HG02588 (cell line): ENCODE measurements around the gene ING4.

Source experiments
- ATAC-seq: cut with Tn5 transposase; IDR thresholded peaks from one replicate; pipeline ENCODE4 v1.9.1; 2021; ENCODE audit warnings: mild to moderate bottlenecking, moderate library complexity; ENCODE audit not compliant: unreplicated experiment

Gene ING4

GRCh38 chr12:6635856-6636531 lies 26.9 kb downstream of the ING4 start, which contains the start of gene LPAR5:
Gene LPAR5 (minus strand): TSS chr12:6635959. CDS start chr12:6621248, 14,711 bp downstream.
- no peak for ATAC-seq

GRCh38 chr12:6635375-6635855 lies 27.5 kb downstream of the ING4 start:
- no peak for ATAC-seq

DNA sequence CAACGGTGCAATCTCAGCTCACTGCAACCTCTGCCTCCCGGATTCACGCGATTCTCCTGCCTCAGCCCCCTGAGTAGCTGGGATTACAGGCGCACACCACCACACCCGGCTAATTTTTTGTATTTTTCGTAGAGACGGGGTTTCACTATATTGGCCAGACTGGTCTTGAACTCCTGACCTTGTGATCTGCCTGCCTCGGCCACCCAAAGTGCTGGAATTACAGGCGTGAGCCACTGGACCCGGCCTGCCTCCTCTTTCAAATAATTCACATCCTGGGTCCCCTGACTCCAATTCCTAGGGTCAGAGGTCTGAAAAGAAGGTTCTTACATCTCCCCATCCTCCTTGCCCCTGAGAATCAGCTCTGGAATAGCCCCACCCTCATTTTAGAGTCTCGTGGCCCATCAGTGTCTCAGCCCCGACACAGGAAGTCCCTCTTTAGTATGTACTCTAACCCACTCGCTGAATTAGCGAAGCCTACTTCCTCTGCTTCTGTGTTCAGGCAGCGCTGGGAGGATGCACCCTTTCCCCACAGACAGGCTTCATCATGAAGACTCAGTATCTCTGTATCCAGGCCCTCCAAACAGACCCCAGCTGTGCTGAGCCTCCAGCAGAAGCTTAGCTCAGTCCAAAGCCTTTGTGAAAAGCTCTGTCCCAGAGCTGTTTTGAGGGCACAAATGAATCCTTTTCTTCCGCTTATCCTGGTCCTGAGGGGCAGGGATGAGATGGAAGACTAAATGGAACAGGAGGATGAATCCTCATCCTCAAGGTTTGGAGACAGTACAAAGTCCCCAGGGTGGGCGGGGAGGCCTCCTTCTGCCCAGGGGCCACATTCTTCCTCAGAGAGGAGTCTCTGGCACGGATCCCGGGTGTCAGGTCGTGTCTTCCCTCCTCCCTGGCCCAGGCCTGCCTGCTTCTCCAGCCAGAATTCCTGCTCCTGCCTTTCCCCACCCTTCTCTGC lies 30.6 kb downstream of the ING4 start:
- ATAC-seq = no peak

DNA sequence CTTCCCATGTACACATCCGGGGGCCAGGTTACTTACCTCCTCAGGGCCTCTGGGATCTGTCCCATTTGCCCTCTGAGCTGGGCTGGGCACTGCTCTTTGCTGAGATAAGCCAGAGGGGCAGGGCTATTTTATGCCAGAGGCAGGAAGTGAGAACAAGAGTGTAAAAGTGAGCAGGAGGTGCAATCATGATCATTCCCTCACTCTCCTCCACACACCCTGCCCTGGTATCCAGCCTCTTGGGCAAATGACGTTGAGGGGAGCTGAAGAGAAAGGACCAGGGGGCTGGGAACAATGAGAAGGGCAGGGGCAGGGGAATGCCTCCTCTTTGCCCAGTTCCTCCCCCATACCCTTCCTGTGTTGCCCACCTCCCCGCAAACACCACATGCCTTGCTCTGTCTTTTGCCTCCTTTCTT lies 31.4 kb downstream of the ING4 start:
- no peak for ATAC-seq

- ATAC-seq = no peak
Measured at GRCh38 chr12:6630736-6631135, 32.2 kb downstream of the ING4 start.

DNA sequence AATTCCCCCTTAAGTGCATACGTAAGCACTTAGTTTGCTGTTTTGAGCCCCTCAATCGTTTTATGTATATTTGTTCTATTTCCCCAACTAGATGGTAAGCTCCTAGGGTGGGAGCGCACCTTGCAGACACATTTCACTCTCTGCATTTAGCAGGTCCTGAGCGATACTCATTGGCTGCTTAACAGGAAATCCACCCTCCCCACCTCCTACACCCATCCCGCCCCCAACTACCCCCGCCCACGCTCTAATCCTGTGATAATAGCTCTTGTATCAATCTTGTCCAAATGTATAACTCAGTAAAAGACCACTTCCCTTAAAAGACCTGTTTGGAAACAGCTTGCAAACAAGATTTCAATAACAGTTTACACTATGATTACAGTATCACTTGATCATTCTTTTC lies 35.3 kb downstream of the ING4 start:
- ATAC-seq = no peak

DNA sequence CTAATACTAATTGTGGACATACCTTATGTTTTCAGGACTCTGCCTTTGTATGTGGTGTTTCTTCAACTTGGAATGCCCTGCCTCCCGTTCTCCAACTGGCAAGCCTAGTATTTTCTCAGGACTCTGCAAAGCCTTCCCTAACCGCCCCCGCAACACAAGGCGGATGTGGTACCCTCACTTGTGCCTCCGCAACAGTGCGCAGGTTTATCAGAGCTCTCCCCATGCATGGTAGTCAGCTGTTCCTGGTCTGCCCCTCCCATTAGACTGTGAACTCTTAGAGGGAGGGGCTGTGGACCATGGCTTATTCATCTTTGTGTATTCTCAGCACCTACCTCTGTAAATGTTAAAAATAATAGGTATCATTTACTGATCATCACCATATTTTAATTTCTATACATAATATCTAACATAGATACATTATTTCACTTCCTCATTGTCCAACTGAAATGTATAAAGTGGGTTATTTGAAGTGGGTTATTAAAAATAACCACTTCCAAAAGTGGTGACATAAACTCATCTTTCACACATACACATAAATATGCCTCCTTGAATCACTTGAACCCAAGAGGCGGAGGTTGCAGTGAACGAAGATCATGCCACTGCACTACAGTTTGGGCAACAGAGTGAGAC lies 36.1 kb downstream of the ING4 start:
- ATAC-seq = no peak

DNA sequence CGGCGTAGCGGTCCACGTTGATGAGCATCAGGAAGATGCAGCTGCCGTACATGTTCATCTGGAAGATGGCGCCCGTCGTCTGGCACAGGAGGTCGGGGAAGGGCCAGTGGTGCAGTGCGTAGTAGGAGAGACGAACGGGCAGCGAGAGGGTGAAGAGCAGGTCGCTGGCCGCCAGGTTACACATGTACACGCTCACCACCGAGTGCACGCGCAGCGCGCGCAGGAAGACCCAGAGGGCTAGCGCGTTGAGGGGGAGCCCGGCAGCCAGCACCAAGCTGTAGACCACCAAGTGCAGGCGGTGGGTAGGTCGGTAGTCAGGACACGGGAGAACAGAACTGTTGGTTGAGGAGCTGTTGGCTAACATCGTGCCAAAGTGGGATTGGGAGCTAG lies 42.0 kb downstream of the ING4 start:
- no peak for ATAC-seq

GRCh38 chr12:6620137-6620884 lies 42.6 kb downstream of the ING4 start:
- ATAC-seq = no peak

DNA sequence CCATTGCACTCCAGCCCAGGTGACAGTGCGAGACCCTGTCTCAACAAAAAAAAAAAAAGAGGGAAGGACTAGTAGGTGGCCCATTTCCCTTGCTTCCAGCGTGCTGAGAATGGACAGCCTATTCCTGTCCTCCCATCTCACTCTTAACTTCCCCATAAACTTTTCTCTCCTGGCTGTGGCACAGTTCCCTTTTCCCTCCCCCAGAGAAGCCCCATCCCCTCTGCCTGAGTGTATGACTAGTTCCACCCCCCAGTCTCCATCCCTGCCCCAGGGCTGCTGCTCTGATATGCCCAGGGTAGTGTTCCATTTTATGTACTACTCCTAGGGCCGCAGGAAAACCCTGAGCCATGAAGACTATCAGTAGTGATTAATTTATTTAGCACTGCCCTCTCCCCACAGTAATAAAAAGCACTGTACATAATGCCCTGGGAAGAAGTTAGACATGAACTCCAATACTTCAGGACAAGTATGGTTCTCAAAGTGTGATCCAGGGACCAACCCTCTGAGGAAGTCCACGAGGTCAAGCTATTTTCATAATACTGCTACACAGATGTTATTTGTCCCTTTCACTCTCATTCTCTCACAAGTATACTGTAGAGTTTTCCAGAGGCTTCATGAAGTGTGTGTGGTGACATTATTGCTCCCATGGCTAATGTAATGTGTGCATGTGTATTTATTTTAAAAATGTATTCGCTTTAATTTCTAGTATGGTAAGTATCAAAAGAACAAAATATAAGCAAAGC lies 44.3 kb downstream of the ING4 start:
- no peak for ATAC-seq

DNA sequence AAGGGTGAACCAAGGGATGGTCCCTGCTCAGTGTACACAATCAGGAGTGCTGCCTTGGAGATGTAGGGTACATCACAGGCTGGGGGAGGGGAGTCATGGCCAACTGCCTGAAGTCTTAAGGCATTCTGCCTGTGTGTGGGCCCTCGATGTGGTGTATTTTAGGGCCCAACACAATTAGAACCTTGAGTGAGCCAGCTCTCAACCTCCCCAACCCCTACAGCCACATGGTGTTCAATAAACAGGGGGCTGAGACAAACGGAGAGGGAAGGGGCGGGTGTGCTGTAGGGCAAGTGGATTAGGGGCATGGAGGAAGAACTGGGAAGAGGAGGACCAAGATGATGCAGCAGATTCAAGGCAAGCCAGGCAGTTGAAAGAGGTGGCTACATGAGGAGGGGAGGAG lies 47.1 kb downstream of the ING4 start:
- ATAC-seq = no peak

- ATAC-seq = no peak
Measured at GRCh38 chr12:6614513-6615172, 48.3 kb downstream of the ING4 start.

- no peak for ATAC-seq
Measured at GRCh38 chr12:6613776-6614512, 49.0 kb downstream of the ING4 start.

- ATAC-seq = no peak
Measured at GRCh38 chr12:6613015-6613775, 49.7 kb downstream of the ING4 start.

DNA sequence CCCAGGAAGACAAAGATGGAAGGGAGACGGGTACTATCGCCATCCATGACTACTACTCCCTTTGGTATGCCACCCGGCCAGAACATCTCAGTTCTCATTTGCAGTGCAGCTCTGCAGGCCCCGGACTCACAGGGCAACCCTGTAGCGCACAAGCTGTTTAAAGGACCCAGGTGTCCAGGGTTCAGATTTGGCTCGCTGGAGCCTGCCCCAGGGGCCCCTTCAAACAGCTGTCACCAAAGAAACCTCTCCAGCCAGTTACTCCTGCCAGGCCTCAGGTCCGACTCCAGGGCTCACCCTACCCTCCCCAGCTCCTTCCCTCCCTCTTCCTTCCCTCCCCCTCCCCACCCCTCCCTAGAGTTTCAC lies 50.3 kb downstream of the ING4 start:
- no peak for ATAC-seq

DNA sequence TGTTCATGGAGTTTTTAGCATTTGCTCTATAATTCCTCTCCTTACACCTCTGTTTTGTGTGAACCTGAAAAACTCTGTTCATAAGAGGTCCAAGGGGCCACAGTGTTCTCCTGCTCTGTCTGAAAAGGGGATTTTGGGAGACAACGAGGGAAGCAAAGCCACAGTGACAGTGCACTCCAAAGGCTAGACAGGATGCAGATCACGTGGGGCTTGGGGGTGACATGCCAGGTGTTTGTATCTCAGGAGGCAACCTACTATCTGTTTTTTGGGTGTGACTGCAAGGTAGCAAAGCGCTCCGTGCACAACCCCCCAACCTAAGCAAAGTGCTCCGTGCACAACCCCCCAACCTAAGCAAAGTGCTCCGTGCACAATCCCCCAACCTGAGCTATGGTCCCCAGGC lies 50.7 kb downstream of the ING4 start:
- no peak for ATAC-seq

- no peak for ATAC-seq
Measured at GRCh38 chr12:6608592-6609281, 54.2 kb downstream of the ING4 start.
